Measurements from ENCODE around the gene FBXW7.

FBXW7 gene

DNA sequence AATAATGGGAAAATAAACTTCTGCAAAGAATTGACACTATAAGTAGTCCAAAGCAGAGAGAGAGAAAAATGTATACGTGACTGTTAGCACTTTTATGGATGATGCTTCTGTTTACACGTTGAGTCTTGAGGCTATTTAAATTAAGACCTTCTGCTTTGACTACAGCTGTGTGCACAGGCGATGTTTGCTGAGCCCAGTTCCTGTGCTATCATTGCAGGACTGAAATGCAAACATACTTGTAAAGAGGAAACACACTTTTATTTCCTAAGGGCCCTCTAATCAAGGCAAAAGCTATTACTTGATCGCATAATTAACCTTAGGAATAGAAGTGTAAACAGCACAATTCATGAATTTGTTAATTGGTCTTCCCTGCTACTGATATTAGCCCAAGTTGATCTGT, 226.9 kb downstream of the FBXW7 start:
- TF ChIP-seq, protein P1, sequence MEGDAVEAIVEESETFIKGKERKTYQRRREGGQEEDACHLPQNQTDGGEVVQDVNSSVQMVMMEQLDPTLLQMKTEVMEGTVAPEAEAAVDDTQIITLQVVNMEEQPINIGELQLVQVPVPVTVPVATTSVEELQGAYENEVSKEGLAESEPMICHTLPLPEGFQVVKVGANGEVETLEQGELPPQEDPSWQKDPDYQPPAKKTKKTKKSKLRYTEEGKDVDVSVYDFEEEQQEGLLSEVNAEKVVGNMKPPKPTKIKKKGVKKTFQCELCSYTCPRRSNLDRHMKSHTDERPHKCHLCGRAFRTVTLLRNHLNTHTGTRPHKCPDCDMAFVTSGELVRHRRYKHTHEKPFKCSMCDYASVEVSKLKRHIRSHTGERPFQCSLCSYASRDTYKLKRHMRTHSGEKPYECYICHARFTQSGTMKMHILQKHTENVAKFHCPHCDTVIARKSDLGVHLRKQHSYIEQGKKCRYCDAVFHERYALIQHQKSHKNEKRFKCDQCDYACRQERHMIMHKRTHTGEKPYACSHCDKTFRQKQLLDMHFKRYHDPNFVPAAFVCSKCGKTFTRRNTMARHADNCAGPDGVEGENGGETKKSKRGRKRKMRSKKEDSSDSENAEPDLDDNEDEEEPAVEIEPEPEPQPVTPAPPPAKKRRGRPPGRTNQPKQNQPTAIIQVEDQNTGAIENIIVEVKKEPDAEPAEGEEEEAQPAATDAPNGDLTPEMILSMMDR (IDR thresholded peaks at IDR 0.05; ENCODE audit: insufficient read depth, low read length, missing control alignments): no peak
- ChIA-PET POLR2A (no interaction called here), CTCF (no interaction called here)
- H3K4me3 ChIP-seq (ENCODE audit: low read depth, low read length): no peak overlapping the region
- no peak for DNase-seq (ENCODE audit: low read depth, low spot score)

DNA sequence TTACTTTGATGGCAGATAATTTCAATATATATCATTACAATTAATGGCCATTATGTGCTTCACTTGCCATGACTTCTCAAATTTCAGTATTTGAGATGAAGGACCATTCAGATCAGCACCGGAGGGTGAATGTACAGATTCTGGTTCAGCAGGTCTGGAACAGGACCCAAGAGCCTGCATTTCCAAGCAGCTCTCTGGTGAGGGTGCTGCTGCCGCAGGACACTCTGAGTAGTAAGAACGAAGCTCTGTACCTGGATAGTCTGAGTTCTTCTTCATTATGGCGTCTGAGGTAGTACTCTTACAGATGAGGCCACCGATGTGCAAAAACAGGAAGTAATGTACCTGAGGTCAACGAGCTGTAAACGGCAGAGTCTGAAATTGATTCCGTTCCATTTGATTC, 228.2 kb downstream of the FBXW7 start:
- ChIA-PET POLR2A (no interaction called here), CTCF (interaction anchor here (0.7 kb wide), 1 partner anchor 13 kb away, joined by 4 read pairs; no protein-coding TSS in a partner anchor)
- no peak for DNase-seq (ENCODE audit: low read depth, low spot score)
- TF ChIP-seq, protein P1 (IDR thresholded peaks at IDR 0.05; ENCODE audit: insufficient read depth, low read length, missing control alignments): no peak
- H3K4me3 ChIP-seq (ENCODE audit: low read depth, low read length): no peak overlapping the region

DNA sequence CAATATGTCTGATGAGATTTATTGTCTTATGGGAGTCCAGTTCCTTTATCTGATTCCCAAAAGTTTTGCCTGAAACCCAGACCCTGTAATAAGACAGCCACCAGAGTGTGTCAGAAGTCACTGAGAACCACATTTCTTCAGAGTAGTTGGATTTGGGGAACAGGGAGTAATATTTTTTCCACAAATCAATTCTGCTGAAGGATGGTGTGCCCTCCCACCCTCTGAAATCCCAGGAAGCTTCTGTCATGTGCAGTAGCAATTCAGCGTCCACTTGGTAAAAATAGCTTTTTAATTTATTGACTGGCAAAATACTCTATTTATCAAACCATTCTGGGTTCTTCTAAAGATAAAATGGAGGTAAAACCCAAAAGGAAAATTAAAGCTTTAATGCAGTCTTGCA, 229.4 kb downstream of the FBXW7 start:
- H3K4me3 ChIP-seq (ENCODE audit: low read depth, low read length): no peak overlapping the region
- CTCF ChIA-PET: no interaction called here
- DNase-seq (ENCODE audit: low read depth, low spot score): no peak
- POLR2A ChIA-PET: no interaction called here
- TF ChIP-seq, protein P1 (IDR thresholded peaks at IDR 0.05; ENCODE audit: insufficient read depth, low read length, missing control alignments): no peak

DNA sequence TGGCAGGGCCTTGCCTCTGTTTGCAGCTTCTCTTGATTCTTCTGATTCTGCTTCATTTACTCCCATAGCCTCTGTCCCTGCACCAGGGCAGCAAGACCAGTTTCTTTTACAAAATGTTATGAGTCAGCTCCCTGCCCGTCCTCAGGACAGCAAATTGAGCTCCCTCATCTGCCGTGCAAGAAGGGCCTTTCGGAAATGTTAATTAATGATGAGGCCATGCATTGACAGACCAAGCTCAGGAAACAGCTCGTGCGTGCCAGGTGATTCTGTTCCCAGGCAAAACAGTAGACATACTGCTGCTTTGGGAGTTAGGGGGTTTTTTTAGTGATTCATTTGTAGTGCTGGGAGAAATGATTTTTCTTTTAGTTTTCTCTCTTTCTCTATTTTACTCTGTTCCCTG, 231.7 kb downstream of the FBXW7 start:
- CTCF ChIA-PET: no interaction called here
- no peak for DNase-seq (ENCODE audit: low read depth, low spot score)
- POLR2A ChIA-PET: no interaction called here
- TF ChIP-seq, protein P1 (IDR thresholded peaks at IDR 0.05; ENCODE audit: insufficient read depth, low read length, missing control alignments): no peak
- no peak overlapping the region for H3K4me3 ChIP-seq (ENCODE audit: low read depth, low read length)

DNA sequence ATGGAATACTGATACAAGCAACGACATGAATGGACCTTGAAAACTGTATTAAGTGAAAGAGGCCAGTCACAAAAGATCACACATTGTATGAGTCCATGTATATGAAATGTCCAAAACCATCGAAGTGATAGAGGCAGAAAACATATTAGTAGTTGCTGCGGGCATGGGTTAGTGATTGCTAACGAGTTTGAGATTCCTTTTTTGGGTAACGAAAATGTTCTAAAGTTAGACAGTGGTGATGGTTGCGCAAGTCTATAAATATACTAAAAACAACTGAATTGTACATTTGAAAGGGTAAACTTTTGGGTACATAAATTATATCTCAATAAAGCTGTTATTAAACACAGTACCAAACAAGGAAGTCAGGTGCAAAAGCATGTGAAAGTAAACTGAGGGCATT, 234.5 kb downstream of the FBXW7 start:
- H3K4me3 ChIP-seq (ENCODE audit: low read depth, low read length): no peak overlapping the region
- POLR2A ChIA-PET: no interaction called here
- TF ChIP-seq, protein P1 (IDR thresholded peaks at IDR 0.05; ENCODE audit: insufficient read depth, low read length, missing control alignments): no peak
- no peak for DNase-seq (ENCODE audit: low read depth, low spot score)
- CTCF ChIA-PET: no interaction called here

DNA sequence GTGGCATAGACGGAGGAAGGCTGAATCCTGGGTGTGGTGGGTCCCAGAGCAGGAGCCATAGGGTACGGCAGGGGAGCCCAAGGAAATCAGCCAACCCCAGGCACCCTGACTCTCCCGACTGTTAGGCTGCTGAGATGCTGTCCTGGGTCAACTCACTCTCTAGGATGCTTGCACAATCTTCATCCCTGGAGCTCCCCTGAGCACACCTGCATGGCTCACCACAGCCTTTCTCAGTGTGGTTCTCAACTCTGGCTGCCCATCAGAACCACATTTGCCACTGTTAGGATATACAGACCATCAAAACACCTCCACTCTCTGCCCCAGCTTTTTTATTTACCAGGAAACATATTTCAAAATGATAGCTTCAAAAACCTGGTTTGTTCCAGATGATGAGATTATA, 236.3 kb downstream of the FBXW7 start:
- POLR2A ChIA-PET: no interaction called here
- TF ChIP-seq, protein P1 (IDR thresholded peaks at IDR 0.05; ENCODE audit: insufficient read depth, low read length, missing control alignments): no peak
- CTCF ChIA-PET: no interaction called here
- H3K4me3 ChIP-seq (ENCODE audit: low read depth, low read length): no peak overlapping the region
- no peak for DNase-seq (ENCODE audit: low read depth, low spot score)

Measured in AG04449 (cell line).